ENCODE results near the gene ITPK1.

GRCh38 chr14:93002049-93002448 lies 113.7 kb downstream of the ITPK1 start:
- TF ChIP-seq CTCF (conservative IDR thresholded peaks at IDR 0.05; ENCODE audit: low read length) = no peak
- TF ChIP-seq EZH2phosphoT487 (IDR thresholded peaks at IDR 0.05; ENCODE audit: borderline replicate concordance, low read depth, low read length) = no peak

Measured in OCI-LY7 (cell line).